Skeletal muscle tissue (tissue), 4 donors: ENCODE results near the gene NFYC. TPM values are rescaled to one million over a fixed set of nuclear protein-coding genes. Genes with fewer than 3 reads are reported as not detected.
A peak's percentile ranks its signal among the peaks of the same experiment; 100 is the strongest.
"Not testable (repeated sequence)": the region's sequence is repeated elsewhere in the genome, so short reads cannot be mapped to it uniquely, and the experiment has no call there.

ENCODE experiments used
- H3K27ac ChIP-seq: one replicate; pipeline ENCODE4 v1.7.0; 2013; ENCODE audit warnings: mild to moderate bottlenecking, low read depth, low read length, inconsistent platforms
- H3K27me3 ChIP-seq, 3 donors: one replicate each; pipeline ENCODE4 v1.7.0; 2013; ENCODE audit warnings: low read length in 3 of 3; ENCODE audit not compliant: control insufficient read depth in 3 of 3, insufficient read depth in 3 of 3
- H3K36me3 ChIP-seq, 3 donors: one replicate each; pipeline ENCODE4 v1.7.0; 2013; ENCODE audit warnings: low read length in 3 of 3; ENCODE audit not compliant: control insufficient read depth in 3 of 3, insufficient read depth in 3 of 3
- H3K4me1 ChIP-seq, 3 donors: one replicate each; pipeline ENCODE4 v1.7.0; 2013; ENCODE audit warnings: low read length in 3 of 3, mild to moderate bottlenecking in 3 of 3; ENCODE audit not compliant: control insufficient read depth in 3 of 3, insufficient read depth in 3 of 3
- H3K4me3 ChIP-seq, 3 donors: one replicate each; pipeline ENCODE4 v1.7.0; 2013; ENCODE audit warnings: low read length in 3 of 3
- H3K9ac ChIP-seq, 3 donors: one replicate each; pipeline ENCODE4 v1.7.0; 2013; ENCODE audit warnings: low read length in 3 of 3, mild to moderate bottlenecking in 3 of 3, moderate library complexity in 2 of 3, low read depth in 1 of 3
- H3K9me3 ChIP-seq, 3 donors: one replicate each; pipeline ENCODE4 v1.7.0; 2013; ENCODE audit warnings: low read length in 3 of 3; ENCODE audit not compliant: control insufficient read depth in 3 of 3
- total RNA-seq: library from RNA; depleted of rRNA; stranded (reverse); fragments of >200 nt; gene quantifications from one replicate; pipeline ENCODE4 v1.2.3, GENCODE V29; 2014
- donor health status: Osteomylitis.

Gene NFYC
- total RNA-seq, 1 donor from 2014 or later, result 28.2 TPM

DNA sequence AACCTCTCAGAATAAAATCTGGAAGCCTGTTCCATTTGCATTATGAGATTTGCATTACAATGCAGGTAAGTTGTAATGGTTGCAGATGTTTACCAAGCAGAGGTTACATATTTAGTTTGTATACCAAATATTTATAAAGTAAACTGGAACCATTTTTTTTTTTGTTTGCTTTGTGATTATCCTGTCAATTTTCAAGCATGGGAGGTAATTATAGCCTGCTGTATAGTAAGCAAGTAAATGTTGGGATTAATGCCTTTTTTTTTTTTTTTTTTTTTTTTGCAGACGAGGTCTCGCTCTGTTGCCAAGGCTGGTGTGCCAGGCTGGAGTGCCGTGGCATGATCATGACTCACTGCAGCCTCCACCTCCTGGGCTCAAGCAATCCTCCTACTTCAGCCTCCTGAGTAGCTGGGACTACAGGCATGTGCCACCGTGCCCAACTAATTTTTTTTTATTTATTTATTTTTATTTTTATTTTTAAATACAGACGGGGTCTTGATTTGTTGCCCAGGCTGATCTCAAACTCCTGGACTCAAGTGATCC is 21.0 kb downstream of the NFYC start:
- Histone ChIP-seq H3K9ac (peak overlapping the region; percentile 7 to 66 (median 20)), H3K4me1 (peaks cover 31 to 63% (median 39%) of the 10 kb centered on the region in 3 donors), H3K4me3 (no peak overlapping the region), H3K27me3 (no peaks in the 10 kb centered on the region), H3K36me3 (no peaks in the 10 kb centered on the region), H3K27ac (peak overlapping the region; percentile 93), H3K9me3 (no peaks in the 10 kb centered on the region)

DNA sequence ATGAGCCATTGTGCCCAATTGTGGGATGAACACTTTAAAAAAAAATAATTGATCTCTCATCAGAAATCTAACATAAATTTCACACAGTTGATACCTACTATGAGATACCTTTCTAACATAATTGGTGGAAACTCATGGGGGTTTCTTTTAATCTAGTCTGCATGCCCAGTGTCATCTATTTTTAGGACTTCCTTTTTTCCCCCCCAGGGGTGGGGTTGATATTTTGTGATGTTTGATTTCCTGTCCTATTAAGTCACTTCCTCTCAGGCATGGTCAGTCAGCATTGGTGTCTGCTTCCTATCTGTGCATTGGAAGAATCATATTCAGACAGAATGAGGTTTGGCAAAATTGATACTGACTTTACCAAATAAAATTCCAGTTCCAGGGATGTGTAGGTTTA is 21.5 kb downstream of the NFYC start:
- Histone ChIP-seq H3K4me3 (no peak overlapping the region), H3K27me3 (no peaks in the 10 kb centered on the region), H3K36me3 (no peaks in the 10 kb centered on the region), H3K9me3 (no peaks in the 10 kb centered on the region), H3K27ac (peak overlapping the region; percentile 12), H3K4me1 (peaks cover 31 to 65% (median 39%) of the 10 kb centered on the region in 3 donors), H3K9ac (no peak overlapping the region)

DNA sequence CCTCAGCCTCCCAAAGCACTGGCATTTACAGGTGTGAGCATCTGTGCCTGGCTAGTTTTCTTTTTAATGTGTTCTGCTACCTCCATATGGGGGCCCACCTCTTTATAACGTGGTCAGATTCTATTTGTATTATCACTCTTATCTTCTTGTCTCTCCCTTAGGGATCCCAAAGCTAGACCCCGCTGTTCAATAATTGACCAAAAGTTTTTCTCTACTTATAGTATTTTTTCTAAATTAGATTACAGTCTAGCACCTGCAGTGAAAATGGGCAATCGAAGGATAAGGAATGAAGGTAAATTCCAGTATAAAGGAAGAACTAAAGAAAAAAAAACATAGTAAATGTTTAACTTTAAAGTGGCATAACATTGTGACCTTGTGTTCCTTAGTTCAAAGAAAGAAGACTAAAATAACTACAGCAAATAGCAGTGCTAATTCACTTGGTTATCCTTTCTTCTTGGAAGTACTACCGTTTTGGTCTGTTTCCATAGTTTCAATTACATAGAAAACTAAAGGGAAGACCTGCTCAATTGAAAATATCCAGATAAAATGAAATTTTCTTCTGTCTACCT is 24.1 kb downstream of the NFYC start:
- Histone ChIP-seq H3K27me3 (no peaks in the 10 kb centered on the region), H3K9me3 (no peaks in the 10 kb centered on the region), H3K9ac (no peak overlapping the region), H3K36me3 (no peaks in the 10 kb centered on the region), H3K27ac (no peak overlapping the region), H3K4me1 (peaks cover 27 to 50% (median 36%) of the 10 kb centered on the region in 3 donors), H3K4me3 (no peak overlapping the region)

DNA sequence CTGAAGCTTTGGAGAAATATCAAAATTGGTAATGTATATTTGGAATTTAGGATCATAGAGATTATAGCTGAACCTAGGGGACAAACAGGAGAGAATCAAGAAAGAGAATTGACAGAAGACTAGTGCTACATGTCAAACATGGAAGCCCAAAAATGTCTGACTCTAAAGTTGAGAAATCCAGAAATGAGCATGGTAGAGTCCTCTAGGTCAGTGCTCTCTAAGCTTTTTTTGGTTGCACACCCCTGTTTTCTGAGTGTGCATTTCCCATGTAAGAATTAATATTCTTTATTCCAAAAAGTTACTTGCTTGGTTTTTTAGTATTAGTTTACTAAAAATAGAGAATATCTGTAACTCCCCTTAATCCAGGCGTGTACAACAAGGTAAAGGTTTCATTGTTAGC is 25.6 kb downstream of the NFYC start:
- Histone ChIP-seq H3K36me3 (no peaks in the 10 kb centered on the region), H3K4me1 (peaks cover 23 to 41% (median 27%) of the 10 kb centered on the region in 3 donors), H3K9ac (no peak overlapping the region), H3K27ac (no peak overlapping the region), H3K9me3 (no peaks in the 10 kb centered on the region), H3K4me3 (no peak overlapping the region), H3K27me3 (no peaks in the 10 kb centered on the region)

GRCh38 chr1:40717955-40718354 is 26.5 kb downstream of the NFYC start:
- no peak overlapping the region for H3K4me3 ChIP-seq
- peaks cover 25 to 38% (median 25%) of the 10 kb centered on the region in 3 donors for H3K4me1 ChIP-seq
- H3K27me3 ChIP-seq, result no peaks in the 10 kb centered on the region
- H3K27ac ChIP-seq, result no peak overlapping the region
- H3K9me3 ChIP-seq, result no peaks in the 10 kb centered on the region
- no peaks in the 10 kb centered on the region for H3K36me3 ChIP-seq
- H3K9ac ChIP-seq, result no peak overlapping the region

- Histone ChIP-seq H3K9me3 (no peaks in the 10 kb centered on the region), H3K27ac (no peak overlapping the region), H3K4me1 (peaks cover 19 to 22% (median 19%) of the 10 kb centered on the region in 3 donors), H3K36me3 (no peaks in the 10 kb centered on the region), H3K27me3 (no peaks in the 10 kb centered on the region), H3K4me3 (no peak overlapping the region), H3K9ac (no peak overlapping the region)
Observed at GRCh38 chr1:40720493-40720892, 29.0 kb downstream of the NFYC start.

DNA sequence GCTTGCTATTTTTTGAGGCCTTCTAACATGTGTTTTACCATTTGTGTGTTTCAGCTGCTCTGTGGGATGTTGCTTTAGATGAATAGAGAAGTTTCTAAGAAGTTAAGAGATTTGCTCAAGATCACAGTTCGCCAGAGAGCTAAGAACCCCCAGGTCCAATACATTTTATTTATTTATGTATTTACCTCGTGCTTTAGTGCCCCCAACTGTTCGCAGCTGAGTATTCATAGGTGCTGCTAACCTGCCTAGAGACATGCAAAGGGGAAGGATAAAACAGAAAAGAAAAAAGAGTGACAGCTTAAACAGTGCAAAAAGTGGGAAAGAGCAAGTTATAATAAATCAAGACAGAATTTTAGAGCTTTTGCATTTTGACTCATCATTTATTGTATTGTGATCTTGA is 31.1 kb downstream of the NFYC start:
- Histone ChIP-seq H3K27me3 (no peaks in the 10 kb centered on the region), H3K4me1 (peaks cover 7 to 17% (median 8%) of the 10 kb centered on the region in 3 donors), H3K9ac (no peak overlapping the region), H3K36me3 (no peaks in the 10 kb centered on the region), H3K9me3 (no peaks in the 10 kb centered on the region), H3K4me3 (no peak overlapping the region), H3K27ac (no peak overlapping the region)

DNA sequence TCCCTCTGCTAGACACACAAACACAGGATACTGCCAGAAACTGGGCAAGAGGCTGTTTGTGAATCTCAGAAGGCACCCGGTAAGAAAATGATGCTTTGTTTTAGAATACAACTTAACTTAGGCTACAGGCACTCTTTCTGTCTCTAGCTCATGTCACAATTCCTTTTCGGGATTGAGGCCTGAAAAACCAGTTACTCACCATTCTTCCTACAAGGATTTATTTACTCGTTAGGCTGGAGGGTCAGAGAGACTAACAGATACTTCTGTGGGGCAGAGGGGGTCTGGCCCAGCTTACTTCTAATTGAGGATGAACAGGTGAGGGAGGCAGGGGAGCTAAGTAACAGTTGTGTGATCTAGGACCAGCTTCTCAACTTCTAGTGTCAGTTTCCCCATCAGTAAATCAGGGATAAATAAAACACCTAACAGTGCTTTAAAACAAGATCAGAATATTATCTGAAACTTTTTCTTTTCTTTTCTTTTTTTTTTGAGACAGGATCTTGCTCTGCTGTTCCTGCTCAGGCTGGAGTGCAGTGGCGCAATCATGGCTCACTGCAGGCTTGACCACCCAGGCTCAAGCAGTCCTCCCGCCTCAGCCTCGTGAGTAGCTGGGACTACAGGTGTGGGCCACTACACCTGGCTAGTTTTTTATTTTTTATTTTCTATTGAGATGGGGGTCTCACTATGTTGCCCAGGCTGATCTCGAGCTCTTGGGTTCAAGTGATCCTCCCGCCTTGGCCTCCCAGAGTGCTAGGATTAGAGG is 31.9 kb downstream of the NFYC start:
- Histone ChIP-seq H3K4me3 (no peak overlapping the region), H3K9ac (peak overlapping the region in 1 of 3 donors; percentile 3), H3K4me1 (peaks cover 6 to 17% (median 7%) of the 10 kb centered on the region in 3 donors), H3K27ac (no peak overlapping the region), H3K27me3 (no peaks in the 10 kb centered on the region), H3K9me3 (no peaks in the 10 kb centered on the region), H3K36me3 (no peaks in the 10 kb centered on the region)

GRCh38 chr1:40727662-40728061 is 36.2 kb downstream of the NFYC start:
- not testable (repeated sequence) for H3K27me3 ChIP-seq, H3K9ac ChIP-seq, H3K36me3 ChIP-seq, H3K27ac ChIP-seq, H3K4me3 ChIP-seq, H3K9me3 ChIP-seq
- H3K4me1 ChIP-seq, result peaks cover 10 to 16% (median 12%) of the 10 kb centered on the region in 3 donors

- not testable (repeated sequence) for H3K27me3 ChIP-seq, H3K36me3 ChIP-seq, H3K9ac ChIP-seq, H3K27ac ChIP-seq, H3K9me3 ChIP-seq, H3K4me3 ChIP-seq
- peaks cover 7 to 18% (median 17%) of the 10 kb centered on the region in 3 donors for H3K4me1 ChIP-seq
Observed at GRCh38 chr1:40729316-40729862, 37.9 kb downstream of the NFYC start.
